HG03064 (cell line): ENCODE data around the gene PHKG1.
A peak's percentile ranks its signal among the peaks of the same experiment; 100 is the strongest.
"Not testable (repeated sequence)": the region's sequence is repeated elsewhere in the genome, so short reads cannot be mapped to it uniquely, and the experiment has no call there.

Experiments used
- ATAC-seq: cut with Tn5 transposase; IDR thresholded peaks from one replicate; pipeline ENCODE4 v1.9.1; 2021; ENCODE audit warnings: low read depth; ENCODE audit not compliant: unreplicated experiment

Gene PHKG1

DNA sequence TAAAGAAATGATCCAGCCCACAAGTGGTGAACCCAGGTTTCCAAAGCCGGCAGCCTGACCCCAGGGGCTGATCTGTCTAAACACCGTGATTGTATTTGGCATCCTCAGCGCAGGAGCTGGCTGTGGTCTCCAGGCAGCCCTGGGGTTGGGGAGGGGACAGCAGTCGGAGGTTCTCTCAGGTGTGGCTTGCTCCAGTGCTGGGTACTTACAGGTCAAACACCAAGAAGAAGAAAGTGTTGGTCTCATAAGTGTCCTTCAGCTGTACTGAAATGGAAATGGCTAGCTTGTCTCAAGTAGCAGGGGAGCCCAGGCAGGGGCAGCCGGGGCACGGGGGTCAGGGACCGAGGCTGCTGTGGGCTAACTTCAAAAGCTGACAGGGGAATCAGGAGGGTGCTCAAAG, 6.0 kb downstream of the PHKG1 start:
- ATAC-seq: no peak

DNA sequence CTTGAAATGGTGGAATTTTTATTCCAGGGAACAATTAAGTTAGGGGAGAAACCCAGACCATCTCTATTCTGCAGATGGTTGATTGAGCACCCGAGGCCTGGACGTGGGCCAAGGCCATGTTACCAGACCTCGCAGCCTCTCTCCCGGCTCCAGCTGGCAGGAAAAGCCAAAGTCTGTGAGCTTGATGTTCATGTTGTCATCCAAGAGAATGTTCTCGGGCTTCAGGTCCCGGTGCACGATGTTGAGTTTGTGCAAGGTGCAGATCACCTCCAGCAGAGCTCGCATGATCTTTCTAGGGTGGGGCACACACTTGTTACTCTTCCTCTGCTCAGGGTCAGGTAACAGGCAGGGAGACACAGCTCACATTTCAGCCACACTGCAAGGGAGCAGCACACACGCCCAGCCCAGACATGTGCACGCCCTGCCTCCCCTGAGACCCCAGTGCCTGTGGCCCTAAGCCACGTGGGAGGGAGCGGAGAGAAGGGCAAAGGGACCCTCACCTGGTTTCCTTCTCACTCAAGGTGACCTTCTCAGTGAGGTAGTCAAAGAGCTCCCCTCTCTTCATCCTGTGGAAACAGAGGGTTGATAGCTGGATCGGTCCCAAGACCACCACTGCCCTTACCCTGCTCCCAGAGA, 9.5 kb downstream of the PHKG1 start:
- no peak for ATAC-seq

DNA sequence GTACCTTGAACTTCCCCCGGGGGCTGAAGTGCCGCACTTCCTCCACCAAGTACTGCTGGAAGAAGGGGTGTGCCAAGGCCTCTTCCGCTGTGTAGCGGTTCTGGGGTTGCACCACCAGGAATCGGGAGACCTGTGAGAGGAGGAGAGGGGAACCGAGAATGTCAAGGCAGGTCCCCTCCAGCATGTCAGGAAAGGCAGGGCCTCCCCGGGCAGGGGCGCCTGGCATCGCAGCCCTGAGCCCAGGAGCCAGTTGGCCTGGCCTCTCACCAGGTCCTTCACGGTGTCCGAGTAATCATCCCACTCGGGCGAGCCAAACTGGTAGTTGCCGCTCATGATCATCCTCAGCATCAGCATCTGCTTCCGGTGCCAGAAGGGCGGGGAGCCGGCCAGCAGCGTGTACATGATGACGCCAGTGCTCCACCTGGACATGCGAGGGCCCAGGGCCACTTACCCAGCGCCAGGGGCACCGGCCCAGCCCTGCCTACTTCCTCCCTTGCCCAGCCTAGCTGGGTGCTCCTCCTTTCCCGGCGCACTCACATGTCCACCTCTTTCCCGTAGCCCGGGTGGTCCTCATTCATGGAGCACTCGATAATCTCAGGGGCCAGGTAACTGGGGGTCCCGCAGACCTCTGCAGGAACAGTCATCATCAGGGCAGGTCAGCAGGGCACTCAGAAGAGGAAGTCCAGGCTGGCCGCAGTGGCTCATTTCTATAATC, 11.0 kb downstream of the PHKG1 start:
- no peak for ATAC-seq

DNA sequence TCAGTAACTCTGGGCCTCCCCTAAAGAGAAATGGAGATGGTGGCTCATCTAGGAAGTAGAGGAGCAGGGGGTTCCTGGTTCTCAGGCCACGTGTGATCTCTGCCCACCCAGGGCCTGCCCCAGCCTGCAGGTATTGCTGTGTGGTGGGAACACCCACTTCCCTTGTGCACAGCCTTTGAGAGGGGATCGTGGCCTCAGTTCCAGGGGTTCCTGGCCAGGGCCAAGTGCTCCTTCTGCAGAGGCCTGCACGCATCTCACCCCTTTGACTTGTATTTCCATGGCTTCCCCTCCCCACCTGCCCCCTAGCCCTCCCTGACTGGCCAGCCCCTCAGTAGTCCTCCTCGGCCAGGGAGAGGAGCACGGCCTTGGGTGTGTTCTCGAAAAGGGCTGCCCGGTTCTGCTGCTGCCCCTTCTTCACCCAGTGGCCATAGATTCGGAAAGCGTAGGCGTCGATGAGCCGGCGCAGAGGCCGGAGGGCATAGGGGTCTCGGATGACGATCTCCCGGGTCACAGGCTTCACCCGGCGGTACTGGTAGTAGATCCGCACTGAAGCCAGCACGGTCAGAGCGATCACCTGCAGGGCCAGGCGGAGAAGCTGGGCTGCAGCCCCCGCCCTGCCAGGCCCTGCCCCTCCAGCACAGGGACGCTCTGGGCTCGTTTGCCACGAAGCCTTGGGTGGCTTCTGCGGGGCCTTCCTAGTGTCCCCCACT, 11.9 kb downstream of the PHKG1 start:
- ATAC-seq: not testable (repeated sequence)

DNA sequence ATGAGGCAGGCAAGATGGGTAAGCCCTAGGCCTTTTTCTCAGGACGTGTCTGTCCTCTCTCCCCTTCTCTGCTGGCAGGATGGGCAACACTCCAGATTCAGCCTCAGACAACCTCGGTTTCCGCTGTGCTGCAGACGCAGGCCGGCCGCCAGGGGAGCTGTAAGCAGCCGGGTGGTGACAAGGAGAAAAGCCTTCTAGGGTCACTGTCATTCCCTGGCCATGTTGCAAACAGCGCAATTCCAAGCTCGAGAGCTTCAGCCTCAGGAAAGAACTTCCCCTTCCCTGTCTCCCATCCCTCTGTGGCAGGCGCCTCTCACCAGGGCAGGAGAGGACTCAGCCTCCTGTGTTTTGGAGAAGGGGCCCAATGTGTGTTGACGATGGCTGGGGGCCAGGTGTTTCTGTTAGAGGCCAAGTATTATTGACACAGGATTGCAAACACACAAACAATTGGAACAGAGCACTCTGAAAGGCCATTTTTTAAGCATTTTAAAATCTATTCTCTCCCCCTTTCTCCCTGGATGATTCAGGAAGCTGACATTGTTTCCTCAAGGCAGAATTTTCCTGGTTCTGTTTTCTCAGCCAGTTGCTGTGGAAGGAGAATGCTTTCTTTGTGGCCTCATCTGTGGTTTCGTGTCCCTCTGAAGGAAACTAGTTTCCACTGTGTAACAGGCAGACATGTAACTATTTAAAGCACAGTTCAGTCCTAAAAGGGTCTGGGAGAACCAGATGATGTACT, 13.1 kb downstream of the PHKG1 start:
- ATAC-seq: no peak

DNA sequence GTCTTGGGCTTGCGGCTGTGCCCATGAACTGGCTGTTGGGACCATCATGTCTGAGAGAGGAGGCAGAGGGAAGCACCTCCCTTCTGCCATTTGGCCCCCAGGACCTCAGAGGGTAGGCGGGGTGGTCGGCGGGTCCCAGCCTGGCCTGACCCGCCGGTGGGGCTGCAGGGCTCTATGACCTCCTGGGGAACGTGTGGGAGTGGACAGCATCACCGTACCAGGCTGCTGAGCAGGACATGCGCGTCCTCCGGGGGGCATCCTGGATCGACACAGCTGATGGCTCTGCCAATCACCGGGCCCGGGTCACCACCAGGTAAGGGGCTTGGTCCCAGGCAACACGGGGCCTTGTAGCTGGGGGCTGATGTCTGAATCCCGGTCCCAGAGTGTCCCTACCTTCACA, 14.6 kb downstream of the PHKG1 start:
- ATAC-seq: no peak

DNA sequence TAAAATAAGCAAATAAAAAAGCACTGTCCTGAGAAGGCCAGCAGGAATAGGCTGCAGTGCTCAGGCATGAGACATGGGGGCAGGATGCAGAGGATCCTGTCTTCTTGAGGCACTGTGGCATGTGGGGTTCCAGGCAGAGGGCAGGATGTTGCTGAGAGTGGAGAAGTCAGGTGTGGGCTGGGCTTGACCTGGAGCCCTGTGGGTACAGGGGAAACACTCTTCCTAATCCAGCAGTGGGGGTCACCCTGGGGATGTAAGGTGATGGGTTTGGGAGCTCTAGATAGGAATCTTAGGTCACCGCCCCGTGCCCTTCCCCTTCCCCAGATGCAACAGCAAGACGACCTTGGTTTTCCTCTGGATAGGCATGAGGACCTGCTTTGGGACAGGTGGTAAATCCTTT, 15.1 kb downstream of the PHKG1 start:
- ATAC-seq: no peak

DNA sequence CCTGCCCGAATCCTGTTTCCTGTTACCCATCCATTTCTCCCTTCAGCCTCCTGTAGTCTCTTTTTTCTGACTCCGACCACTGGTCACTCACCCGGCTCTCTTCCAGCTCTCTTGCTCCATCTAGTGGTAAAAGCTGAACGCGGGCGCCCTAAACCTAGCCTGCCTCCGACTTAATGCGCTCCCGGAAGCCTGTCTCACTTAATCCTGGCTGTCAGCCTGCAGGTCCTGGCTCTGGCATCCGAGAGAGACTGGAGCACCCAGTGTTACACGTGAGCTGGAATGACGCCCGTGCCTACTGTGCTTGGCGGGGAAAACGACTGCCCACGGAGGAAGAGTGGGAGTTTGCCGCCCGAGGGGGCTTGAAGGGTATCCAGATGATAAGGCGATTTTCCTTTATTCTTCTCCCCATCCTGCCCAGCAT, 18.4 kb downstream of the PHKG1 start:
- peak; percentile 82 for ATAC-seq

DNA sequence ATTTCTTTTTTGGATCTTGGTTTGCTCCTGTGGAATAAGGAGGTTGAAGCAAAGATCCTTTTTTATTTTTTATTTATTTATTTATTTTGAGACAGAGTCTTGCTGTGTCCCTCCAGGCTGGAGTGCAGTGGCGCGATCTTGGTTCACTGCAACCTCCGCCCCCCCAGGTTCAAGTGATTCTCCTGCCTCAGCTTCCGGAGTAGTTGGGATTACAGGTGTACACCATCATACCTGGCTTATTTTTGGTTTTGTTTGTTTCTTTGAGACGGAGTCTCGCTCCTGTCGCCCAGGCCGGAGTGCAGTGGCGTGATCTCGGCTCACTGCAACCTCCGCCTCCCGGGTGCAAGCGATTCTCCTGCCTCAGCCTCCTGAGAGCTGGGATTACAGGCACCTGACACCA, 26.4 kb downstream of the PHKG1 start:
- ATAC-seq: not testable (repeated sequence)

DNA sequence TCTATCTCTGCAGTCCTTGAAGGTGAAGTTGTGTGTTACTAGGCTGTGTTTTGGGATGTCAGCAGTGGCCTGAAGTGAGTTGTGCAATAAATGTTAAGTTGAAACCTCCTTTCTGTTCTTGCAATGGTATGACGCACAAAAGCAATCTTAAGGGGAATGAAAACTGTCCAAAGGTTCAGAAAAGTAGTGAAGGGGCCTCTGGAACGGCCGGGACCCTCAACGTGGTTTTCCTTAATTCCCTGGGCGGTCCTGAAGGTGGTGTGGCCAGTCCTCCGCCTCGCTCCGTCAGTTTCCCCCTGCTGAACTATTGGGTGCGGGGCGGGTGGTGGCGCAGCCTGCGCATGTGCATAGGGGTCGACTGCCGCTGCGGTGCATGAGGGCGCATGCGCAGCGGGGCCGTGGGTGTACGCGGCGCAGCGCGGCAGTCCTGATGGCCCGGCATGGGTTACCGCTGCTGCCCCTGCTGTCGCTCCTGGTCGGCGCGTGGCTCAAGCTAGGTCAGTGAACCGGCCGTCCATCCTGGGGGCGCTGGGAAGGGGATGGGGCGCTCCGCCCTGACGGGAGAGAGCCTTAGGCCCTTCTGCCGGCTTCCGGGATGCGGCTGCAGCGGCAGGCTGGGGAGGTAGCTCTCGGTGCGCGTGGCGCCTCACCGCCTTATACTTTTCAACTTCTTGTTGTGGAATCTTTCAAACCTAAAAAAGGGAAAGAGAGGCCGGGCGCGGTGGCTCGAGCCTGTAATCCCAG, 28.7 kb downstream of the PHKG1 start, which contains the start of gene SUMF2:
TSS of gene SUMF2 (plus strand) at position 405 of the 744 bp plus-strand sequence. CDS start at position 431, 26 bp downstream.
- ATAC-seq: peak; percentile 79

DNA sequence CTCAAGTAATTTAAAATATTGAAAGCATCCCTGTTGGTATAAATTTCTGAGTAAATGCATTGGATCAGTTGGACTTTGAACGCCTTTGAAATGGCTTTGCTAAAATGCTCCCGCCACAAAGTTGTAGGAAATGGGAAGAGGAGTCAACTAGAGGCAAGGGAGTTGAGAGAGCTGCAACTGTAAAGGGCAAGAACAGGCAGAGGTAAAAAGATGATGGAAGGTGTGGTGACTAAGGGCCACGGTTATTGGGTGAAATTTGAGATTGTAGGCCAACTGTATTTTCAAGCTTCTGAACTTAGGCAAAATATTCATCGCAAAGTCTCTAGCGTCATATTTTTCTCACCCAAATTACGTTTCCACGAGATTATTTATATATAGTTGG, 29.3 kb downstream of the PHKG1 start:
- no peak for ATAC-seq

DNA sequence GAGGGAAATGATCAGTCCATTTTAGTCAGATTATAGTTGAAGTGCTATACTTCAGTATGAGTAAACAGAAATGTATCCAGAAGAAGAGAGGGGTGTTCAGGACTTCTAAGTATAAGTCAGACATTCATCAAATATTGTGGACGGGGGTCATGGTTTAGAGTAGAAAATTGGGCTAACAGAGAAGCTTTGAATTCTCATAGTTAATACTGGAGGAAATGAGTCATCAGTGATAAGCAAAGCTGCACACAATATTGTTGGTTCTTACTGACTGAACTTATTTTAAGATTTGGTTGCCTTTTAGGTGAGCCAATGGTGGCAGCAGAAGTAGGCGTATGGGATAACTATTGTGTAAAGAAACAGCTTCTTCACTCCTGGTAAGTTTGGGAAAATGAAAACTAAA, 30.4 kb downstream of the PHKG1 start:
- ATAC-seq: no peak

DNA sequence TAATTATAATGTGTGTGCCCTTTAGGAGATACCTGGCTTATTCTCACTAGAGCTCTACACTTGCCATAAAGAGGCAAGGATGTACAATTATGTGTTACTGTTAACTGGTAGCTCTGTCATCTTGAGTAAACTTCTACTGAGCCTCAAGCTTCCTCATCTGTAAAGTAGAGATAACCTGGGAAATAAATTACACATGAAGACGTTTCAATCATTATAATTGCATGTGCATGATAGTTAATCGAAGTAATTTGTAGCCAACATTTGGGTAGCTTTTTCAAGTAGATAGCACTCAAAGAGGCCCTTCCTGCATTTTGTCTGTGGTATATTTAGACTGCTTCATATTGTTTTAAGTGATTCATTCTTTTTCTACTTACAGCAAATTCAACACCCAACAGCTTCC, 38.8 kb downstream of the PHKG1 start:
- ATAC-seq: no peak

DNA sequence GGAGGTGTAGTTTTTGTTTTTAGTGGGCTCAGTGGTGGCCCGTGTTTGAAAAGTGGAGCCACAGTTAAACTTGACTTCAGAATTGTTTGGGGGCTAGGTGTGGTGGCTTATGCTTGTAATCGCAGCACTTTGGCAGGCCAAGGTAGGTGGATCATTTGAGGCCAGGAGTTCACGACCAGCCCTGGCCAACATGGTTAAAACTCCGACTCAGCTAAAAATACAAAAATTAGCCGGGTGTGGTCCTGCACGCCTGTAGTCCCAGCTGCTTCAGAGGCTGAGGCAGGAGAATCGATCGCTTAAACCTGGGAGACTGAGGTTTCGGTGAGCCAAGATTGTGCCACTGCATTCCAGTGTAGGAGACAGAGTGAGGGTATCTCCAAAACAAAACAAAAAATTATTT, 39.4 kb downstream of the PHKG1 start:
- ATAC-seq: no peak

DNA sequence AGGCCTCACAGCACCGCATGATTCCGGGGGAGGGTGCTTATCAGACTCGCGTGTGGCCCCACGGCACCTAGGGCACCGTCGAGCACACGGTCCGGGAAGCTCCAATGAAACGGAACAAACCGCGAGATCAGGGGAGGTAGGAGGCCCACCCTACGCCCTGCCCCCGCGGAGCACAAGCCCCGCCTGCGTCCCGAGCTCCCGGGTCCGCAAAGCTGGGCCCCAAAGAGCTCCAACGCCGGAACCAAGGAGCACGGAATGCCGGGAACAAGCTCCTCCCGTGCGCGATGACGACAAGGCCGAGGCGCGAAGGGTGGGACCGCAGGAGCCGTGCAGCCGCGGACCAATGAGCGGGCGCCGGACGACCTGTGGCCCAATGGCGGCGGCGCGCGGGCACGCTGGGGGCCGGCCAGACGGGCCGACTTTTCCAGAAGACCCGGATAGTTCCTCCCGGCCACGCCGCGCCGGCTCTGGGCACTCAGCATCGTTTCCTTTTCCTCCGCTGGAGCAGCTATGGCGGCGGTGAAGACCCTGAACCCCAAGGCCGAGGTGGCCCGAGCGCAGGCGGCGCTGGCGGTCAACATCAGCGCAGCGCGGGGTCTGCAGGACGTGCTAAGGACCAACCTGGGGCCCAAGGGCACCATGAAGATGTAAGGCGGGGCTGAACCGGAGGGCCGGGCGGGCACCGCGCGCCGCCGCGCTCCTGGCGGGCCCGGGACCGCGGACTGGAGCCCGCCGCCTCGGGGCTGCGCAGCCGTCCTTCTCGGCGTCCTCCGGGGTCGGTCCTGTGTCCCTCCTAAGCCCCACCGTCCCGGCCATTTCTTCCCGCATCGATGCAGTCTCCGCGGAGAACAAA, 41.2 kb downstream of the PHKG1 start, which contains the start of the genes CCT6A and PSPH:
TSS of gene CCT6A (plus strand) at position 427 of the 853 bp plus-strand sequence. CDS start at position 511, 84 bp downstream.
TSS of gene PSPH (minus strand) at position 106 of the 853 bp plus-strand sequence. CDS start 30,232 bp downstream, outside the sequence.
- ATAC-seq: peak; percentile 94

DNA sequence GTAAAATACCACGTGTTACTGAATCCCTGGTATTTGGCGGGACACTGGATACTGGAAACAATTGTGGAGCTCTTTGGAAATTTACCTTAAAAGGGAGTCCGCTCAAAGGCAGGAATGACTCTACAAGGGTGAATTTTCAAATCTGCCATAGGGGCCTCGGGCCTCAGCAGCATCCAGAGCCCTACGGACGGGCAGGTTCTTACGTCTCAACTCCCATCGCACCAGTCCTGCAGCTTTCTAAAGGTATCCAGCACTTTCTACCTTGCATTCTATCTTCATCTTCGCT, 41.8 kb downstream of the PHKG1 start:
- no peak for ATAC-seq

DNA sequence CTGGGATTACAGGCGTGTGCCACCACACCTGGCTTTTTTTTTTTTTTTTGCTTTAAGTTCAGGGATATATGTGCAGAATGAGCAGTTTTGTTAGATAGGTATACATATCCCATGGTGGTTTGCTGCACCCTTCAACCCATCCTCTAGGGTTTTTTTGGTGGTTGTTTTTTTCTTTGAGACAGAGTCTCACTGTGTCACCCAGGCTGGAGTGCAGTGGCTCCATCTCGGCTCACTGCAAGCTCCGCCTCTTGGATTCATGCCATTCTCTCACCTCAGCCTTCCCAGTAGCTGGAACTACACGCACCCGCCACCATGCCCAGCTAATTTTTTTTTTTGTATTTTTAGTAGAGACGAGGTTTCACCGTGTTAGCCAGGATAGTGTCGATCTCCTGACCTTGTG, 44.0 kb downstream of the PHKG1 start:
- not testable (repeated sequence) for ATAC-seq

DNA sequence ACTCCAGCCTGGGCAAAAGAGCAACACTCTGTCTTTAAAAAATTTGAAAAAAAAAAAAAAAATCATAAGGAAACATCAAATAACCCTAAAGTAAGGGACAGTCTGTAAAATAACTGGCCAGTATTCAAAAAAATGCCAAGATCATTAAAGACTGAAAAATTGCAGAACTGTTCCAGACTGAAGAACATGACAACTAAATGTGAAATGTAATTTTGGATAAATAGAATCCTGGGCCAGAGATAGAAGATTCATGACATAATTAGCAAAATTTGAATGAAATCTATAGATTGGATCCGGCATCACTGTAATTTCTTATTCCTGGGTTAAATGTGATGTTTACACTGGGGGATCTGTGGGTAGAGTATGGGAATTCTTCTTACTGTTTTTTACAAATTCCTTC, 44.5 kb downstream of the PHKG1 start:
- no peak for ATAC-seq

DNA sequence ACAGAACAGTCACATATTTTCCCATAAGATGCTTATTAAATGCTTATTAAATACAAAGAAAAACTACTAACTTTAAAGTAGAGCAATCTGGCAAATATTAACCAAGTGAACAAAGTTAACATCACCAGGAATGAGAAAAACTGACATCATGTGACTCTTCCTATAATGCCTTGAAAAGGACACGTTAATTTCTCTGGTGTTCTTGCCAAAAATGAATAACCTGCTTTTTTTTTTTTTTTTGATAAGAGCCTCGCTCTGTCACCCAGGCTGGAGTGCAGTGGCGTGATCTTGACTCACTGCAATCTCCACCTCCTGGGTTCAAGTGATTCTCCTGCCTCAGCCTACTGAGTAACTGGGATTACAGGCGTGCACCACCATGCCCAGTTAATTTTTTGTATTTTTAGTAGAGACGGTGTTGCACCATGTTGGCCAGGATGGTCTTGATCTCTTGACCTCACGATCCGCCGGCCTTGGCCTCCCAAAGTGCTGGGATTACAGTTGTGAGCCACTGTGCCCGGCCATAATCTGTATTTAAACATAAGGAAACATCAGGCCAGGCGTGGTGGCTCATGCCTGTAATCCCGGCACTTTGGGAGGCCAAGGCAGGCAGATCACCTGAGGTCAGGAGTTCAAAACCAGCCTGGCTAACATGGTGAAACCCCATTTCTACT, 45.2 kb downstream of the PHKG1 start:
- not testable (repeated sequence) for ATAC-seq
